Glutamatergic neuron (in vitro differentiated cells): ENCODE data around the gene PTPN7. TPM values are rescaled to one million over a fixed set of nuclear protein-coding genes. Genes with fewer than 3 reads are reported as not detected.

Source experiments
- DNase-seq: peaks from one replicate; pipeline ENCODE4 v3.0.0; 2022
- H3K27ac Mint-ChIP-seq: one replicate; pipeline ENCODE4 v1.8.0; 2020; ENCODE audit warnings: mild to moderate bottlenecking, mixed read lengths, inconsistent platforms; ENCODE audit not compliant: unreplicated experiment
- H3K27me3 Mint-ChIP-seq: one replicate; pipeline ENCODE4 v1.8.0; 2020; ENCODE audit warnings: mild to moderate bottlenecking, moderate library complexity, mixed read lengths, inconsistent platforms; ENCODE audit not compliant: unreplicated experiment
- H3K36me3 Mint-ChIP-seq: one replicate; pipeline ENCODE4 v1.8.0; 2020; ENCODE audit warnings: mild to moderate bottlenecking, mixed read lengths, inconsistent platforms; ENCODE audit not compliant: unreplicated experiment
- H3K4me1 Mint-ChIP-seq: one replicate; pipeline ENCODE4 v1.8.0; 2020; ENCODE audit warnings: mild to moderate bottlenecking, low read depth, mixed read lengths, inconsistent platforms; ENCODE audit not compliant: unreplicated experiment
- H3K4me3 Mint-ChIP-seq: one replicate; pipeline ENCODE4 v1.8.0; 2020; ENCODE audit warnings: mild to moderate bottlenecking, mixed read lengths, inconsistent platforms; ENCODE audit not compliant: unreplicated experiment
- H3K9me3 Mint-ChIP-seq: one replicate; pipeline ENCODE4 v1.8.0; 2020; ENCODE audit warnings: mild to moderate bottlenecking, moderate library complexity, mixed read lengths, inconsistent platforms; ENCODE audit not compliant: unreplicated experiment
- total RNA-seq: library from RNA; stranded (reverse); fragmentation: NEBNext Ultra II Directional; extraction: Animal tissue kit (Norgen Biotek cat#: 25700); gene quantifications from one replicate; pipeline ENCODE4 v1.2.1, GENCODE V29; 2021; ENCODE audit not compliant: unreplicated experiment
- TF ChIP-seq, protein P1 (sequence below): fragments of 200-600 bp; sonication (generic); IDR thresholded peaks from one replicate; pipeline ENCODE4 v1.5.0; 2021; ENCODE audit not compliant: partially characterized antibody, unreplicated experiment

Gene PTPN7
- total RNA-seq, 1 donor from 2014 or later, result not detected

DNA sequence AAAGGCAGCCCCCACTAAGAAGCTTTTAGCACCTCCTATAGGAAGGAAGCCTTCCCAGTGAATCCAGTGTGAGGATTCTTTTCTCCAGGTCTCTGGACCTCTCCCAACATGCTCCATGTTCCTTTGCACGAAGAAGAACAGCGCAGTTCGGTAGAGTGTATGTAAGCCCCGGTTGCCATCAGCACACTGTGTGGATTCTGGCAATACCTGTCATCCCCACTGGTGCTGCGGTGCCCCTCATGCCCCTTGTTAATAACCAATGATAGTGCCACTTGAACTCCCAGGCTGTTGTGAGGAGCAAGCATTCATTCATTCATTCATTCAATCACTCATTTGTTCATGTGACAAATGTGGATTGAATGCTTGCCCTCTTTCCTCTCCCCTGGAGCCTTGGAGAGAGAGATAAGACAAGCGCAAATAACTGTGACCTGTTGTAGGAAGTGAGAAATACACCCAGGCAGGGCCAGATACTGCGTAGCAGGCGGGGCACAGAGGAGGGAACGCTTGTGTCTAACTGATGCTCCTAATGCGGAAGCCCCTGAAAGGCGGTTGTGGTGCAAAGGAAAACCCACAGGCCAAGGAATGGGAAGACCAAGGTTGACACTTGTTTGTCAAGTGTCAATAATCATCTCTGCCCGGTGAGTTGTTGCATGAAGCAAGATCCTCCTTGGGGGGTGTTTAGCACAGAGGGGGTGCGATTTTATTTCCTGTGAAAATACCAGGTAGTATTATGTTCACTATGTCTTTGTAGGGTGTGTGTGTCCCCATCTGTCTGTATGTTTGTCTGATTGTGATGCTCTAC, 43.0 kb upstream of the PTPN7 start:
- H3K36me3 Mint-ChIP-seq, result no peaks in the 10 kb centered on the region
- peaks cover 3% of the 10 kb centered on the region for H3K27me3 Mint-ChIP-seq
- peaks cover 3% of the 10 kb centered on the region for H3K9me3 Mint-ChIP-seq
- no peak overlapping the region for H3K27ac Mint-ChIP-seq
- peaks cover 2% of the 10 kb centered on the region for H3K4me1 Mint-ChIP-seq
- TF ChIP-seq, protein P1, sequence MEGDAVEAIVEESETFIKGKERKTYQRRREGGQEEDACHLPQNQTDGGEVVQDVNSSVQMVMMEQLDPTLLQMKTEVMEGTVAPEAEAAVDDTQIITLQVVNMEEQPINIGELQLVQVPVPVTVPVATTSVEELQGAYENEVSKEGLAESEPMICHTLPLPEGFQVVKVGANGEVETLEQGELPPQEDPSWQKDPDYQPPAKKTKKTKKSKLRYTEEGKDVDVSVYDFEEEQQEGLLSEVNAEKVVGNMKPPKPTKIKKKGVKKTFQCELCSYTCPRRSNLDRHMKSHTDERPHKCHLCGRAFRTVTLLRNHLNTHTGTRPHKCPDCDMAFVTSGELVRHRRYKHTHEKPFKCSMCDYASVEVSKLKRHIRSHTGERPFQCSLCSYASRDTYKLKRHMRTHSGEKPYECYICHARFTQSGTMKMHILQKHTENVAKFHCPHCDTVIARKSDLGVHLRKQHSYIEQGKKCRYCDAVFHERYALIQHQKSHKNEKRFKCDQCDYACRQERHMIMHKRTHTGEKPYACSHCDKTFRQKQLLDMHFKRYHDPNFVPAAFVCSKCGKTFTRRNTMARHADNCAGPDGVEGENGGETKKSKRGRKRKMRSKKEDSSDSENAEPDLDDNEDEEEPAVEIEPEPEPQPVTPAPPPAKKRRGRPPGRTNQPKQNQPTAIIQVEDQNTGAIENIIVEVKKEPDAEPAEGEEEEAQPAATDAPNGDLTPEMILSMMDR, result no peak
- DNase-seq, result no peak
- H3K4me3 Mint-ChIP-seq, result no peak overlapping the region

DNA sequence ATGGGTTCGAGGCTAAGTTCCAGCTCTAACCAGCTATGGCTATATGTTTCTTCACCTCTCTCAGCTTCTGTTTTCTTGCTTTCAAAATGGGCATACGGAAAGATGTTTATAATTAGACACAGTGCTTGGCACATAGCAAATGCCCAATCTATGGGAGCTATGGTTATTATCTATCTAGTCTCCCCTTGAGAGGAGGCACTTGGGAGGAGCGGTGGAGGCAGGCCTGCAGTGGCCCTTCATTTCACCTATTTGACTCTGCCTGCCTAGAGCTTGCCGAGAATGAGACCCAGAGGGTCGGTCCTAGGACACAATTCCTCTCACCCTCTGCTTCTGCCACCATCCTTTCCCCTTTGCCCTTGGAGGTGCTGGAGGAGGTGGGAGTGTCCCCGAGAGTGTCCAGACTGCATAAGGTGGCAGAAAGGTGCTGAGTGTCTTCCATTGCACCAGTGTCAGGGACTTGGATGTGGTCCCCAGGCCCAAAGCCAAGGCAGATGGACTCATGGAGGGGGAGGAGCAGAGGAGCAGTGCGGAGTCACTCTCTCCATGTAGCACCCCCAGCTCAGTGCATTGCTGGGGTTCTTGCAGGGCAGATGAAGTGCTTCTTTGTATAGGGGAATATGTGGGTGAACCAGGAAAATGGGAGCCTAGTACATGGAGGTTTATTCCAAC, 42.2 kb upstream of the PTPN7 start:
- DNase-seq, result no peak
- Mint-ChIP-seq H3K4me3 (no peak overlapping the region), H3K4me1 (peaks cover 2% of the 10 kb centered on the region), H3K27me3 (peaks cover 5% of the 10 kb centered on the region), H3K9me3 (peaks cover 3% of the 10 kb centered on the region), H3K36me3 (no peaks in the 10 kb centered on the region), H3K27ac (no peak overlapping the region)
- TF ChIP-seq, protein P1, result no peak

DNA sequence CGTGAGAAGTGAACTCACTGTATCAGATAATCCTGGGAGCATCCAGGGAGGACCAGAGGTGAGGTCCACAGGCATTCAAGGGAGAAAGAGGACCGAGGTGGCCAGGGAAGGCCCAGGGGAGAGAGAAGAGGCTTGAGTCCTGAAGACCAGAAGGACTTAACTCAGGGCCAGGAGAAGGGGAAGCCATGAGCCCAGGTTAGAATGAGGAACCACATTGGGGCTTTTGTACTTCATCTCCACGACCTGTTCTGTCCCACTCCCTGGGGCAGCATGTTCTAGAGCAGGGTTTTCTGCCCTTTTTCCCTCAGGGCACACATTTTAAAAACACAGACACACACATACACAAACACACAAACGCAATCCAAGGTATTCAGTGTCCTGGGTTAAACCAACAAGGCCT, 41.6 kb upstream of the PTPN7 start:
- Mint-ChIP-seq H3K4me1 (peaks cover 2% of the 10 kb centered on the region), H3K27ac (peak overlapping the region; percentile 35), H3K27me3 (peaks cover 5% of the 10 kb centered on the region), H3K36me3 (no peaks in the 10 kb centered on the region), H3K4me3 (no peak overlapping the region), H3K9me3 (peaks cover 3% of the 10 kb centered on the region)
- DNase-seq, result no peak
- TF ChIP-seq, protein P1, result no peak

DNA sequence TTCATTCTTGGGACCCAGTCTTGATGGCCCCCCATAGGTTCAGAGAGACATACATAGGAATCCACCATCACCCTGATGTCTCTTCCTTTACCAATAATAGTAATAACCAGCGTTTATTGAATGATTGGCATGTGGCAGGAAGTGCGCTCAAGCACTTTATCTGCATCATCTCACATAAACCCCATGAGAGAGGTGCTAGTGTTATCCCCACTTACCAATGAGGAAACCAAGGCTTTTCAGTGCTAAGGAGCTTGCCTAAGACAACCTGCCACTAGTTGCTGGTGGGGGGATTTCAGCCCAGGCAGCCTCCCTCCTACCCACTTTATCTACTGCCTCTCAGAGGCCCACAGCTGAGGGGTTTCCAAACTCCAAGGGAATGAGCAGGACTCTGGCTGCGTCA, 40.9 kb upstream of the PTPN7 start:
- peak overlapping the region; percentile 13 for H3K27ac Mint-ChIP-seq
- no peak for DNase-seq
- H3K9me3 Mint-ChIP-seq, result peaks cover 3% of the 10 kb centered on the region
- no peak overlapping the region for H3K4me3 Mint-ChIP-seq
- TF ChIP-seq, protein P1, result no peak
- peaks cover 5% of the 10 kb centered on the region for H3K27me3 Mint-ChIP-seq
- no peaks in the 10 kb centered on the region for H3K36me3 Mint-ChIP-seq
- H3K4me1 Mint-ChIP-seq, result peaks cover 2% of the 10 kb centered on the region

DNA sequence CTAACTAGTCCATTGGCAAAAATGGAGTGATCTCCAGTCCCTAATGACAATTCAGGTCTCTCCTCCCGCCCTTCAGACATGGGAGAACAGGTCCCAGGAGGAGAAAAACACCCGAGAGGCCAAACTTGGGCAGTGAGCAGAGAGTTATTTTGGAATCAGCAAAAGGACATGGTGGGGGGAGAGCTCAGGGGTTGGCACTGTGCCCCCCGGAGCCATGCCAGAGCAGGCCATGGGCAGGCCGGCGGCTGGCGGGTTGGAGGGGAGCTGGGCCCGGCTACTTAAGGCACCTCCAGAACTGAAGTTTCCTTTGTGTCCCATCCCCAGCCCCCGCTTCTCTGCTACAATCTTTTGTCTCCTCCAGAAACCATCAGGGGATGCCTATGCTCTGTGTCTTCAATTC, 40.3 kb upstream of the PTPN7 start:
- peaks cover 3% of the 10 kb centered on the region for H3K9me3 Mint-ChIP-seq
- no peak for DNase-seq
- H3K4me3 Mint-ChIP-seq, result no peak overlapping the region
- H3K27me3 Mint-ChIP-seq, result peaks cover 8% of the 10 kb centered on the region
- H3K27ac Mint-ChIP-seq, result peak overlapping the region; percentile 13
- TF ChIP-seq, protein P1, result no peak
- H3K36me3 Mint-ChIP-seq, result no peaks in the 10 kb centered on the region
- peaks cover 2% of the 10 kb centered on the region for H3K4me1 Mint-ChIP-seq
